ENCODE measurements around the gene PRCP.

DNA sequence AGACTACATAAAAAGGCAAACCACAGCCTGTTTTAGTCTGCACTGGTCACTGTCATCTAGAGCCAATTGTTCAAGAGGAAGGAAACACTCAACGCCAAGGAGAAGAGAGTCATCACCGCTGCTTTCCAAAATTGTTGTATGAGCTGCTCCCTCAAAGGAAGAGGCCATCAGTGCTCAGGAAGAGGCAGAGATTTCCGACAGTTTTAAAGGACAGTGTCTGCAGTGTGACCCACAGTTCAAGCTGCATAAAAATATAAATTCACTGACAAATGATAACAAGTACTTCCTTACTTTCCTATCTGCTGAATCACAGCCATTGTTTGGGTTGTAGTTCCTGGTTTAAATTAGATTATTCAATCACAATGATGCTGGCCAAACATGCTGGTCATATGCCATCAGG is 16.4 kb downstream of the PRCP start:
- TF ChIP-seq, protein P1, sequence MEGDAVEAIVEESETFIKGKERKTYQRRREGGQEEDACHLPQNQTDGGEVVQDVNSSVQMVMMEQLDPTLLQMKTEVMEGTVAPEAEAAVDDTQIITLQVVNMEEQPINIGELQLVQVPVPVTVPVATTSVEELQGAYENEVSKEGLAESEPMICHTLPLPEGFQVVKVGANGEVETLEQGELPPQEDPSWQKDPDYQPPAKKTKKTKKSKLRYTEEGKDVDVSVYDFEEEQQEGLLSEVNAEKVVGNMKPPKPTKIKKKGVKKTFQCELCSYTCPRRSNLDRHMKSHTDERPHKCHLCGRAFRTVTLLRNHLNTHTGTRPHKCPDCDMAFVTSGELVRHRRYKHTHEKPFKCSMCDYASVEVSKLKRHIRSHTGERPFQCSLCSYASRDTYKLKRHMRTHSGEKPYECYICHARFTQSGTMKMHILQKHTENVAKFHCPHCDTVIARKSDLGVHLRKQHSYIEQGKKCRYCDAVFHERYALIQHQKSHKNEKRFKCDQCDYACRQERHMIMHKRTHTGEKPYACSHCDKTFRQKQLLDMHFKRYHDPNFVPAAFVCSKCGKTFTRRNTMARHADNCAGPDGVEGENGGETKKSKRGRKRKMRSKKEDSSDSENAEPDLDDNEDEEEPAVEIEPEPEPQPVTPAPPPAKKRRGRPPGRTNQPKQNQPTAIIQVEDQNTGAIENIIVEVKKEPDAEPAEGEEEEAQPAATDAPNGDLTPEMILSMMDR (IDR thresholded peaks at IDR 0.05) = no peak
- TF ChIP-seq POLR2A (IDR thresholded peaks at IDR 0.05) = no peak

Measured in Peyer's patch (tissue), 4 donors.